PFSK-1 (cell line): ENCODE data around the gene ADCY4.

Experiments
- FOXP2 ChIP-seq: optimal IDR thresholded peaks from 2 replicates; pipeline ENCODE3; 2011; ENCODE audit warnings: borderline replicate concordance, control low read depth, inconsistent platforms; ENCODE audit not compliant: insufficient read depth; ENCODE audit errors: extremely low read length, extremely low read depth
- POLR2AphosphoS5 ChIP-seq: IDR thresholded peaks from 2 replicates; pipeline ENCODE4 v1.6.1; 2012; ENCODE audit warnings: low read depth, mild to moderate bottlenecking, control low read depth, low read length, moderate library complexity

- TF ChIP-seq POLR2AphosphoS5 (no peak), FOXP2 (no peak)
Observed at GRCh38 chr14:24337824-24338175, 2.9 kb upstream of the ADCY4 start.
